ENCODE data around the gene TIGAR.

TIGAR gene

GRCh38 chr12:4303750-4304149 lies 17.3 kb upstream of the TIGAR start:
- DNase-seq (ENCODE audit: low read depth in 2 of 2, low spot score in 1 of 2) = no peak

GRCh38 chr12:4307593-4308333 lies 13.2 kb upstream of the TIGAR start:
- no peak for DNase-seq (ENCODE audit: low read depth in 2 of 2, low spot score in 1 of 2)

GRCh38 chr12:4308334-4308950 lies 12.6 kb upstream of the TIGAR start:
- DNase-seq (ENCODE audit: low read depth in 2 of 2, low spot score in 1 of 2) = no peak

GRCh38 chr12:4311776-4312175 lies 9.2 kb upstream of the TIGAR start:
- DNase-seq (ENCODE audit: low read depth in 2 of 2, low spot score in 1 of 2) = no peak

- no peak for DNase-seq (ENCODE audit: low read depth in 2 of 2, low spot score in 1 of 2)
Measured at GRCh38 chr12:4312251-4312650, 8.8 kb upstream of the TIGAR start.

GRCh38 chr12:4320497-4320852 lies 538 bp upstream of the TIGAR start:
- DNase-seq (ENCODE audit: low read depth in 2 of 2, low spot score in 1 of 2) = no peak

- no peak for DNase-seq (ENCODE audit: low read depth in 2 of 2, low spot score in 1 of 2)
Measured at GRCh38 chr12:4322726-4323125, 1.7 kb downstream of the TIGAR start.

GRCh38 chr12:4323396-4323795 lies 2.4 kb downstream of the TIGAR start:
- no peak for DNase-seq (ENCODE audit: low read depth in 2 of 2, low spot score in 1 of 2)

- DNase-seq (ENCODE audit: low read depth in 2 of 2, low spot score in 1 of 2) = no peak
Measured at GRCh38 chr12:4324366-4324765, 3.4 kb downstream of the TIGAR start.

GRCh38 chr12:4325966-4326365 lies 5.0 kb downstream of the TIGAR start:
- no peak for DNase-seq (ENCODE audit: low read depth in 2 of 2, low spot score in 1 of 2)

GRCh38 chr12:4327293-4327692 lies 6.3 kb downstream of the TIGAR start:
- DNase-seq (ENCODE audit: low read depth in 2 of 2, low spot score in 1 of 2) = no peak

- DNase-seq (ENCODE audit: low read depth in 2 of 2, low spot score in 1 of 2) = no peak
Measured at GRCh38 chr12:4330203-4330602, 9.2 kb downstream of the TIGAR start.

GRCh38 chr12:4331221-4331620 lies 10.2 kb downstream of the TIGAR start:
- DNase-seq (ENCODE audit: low read depth in 2 of 2, low spot score in 1 of 2) = no peak

- DNase-seq (ENCODE audit: low read depth in 2 of 2, low spot score in 1 of 2) = no peak
Measured at GRCh38 chr12:4331842-4332241, 10.8 kb downstream of the TIGAR start.

GRCh38 chr12:4346931-4347330 lies 25.9 kb downstream of the TIGAR start:
- DNase-seq (ENCODE audit: low read depth in 2 of 2, low spot score in 1 of 2) = no peak

GRCh38 chr12:4353785-4354208 lies 32.8 kb downstream of the TIGAR start:
- no peak for DNase-seq (ENCODE audit: low read depth in 2 of 2, low spot score in 1 of 2)

GRCh38 chr12:4355156-4356040 lies 34.4 kb downstream of the TIGAR start:
- no peak for DNase-seq (ENCODE audit: low read depth in 2 of 2, low spot score in 1 of 2)

GRCh38 chr12:4356041-4356327 lies 35.0 kb downstream of the TIGAR start:
- no peak for DNase-seq (ENCODE audit: low read depth in 2 of 2, low spot score in 1 of 2)

GRCh38 chr12:4366090-4366489 lies 45.1 kb downstream of the TIGAR start:
- no peak for DNase-seq (ENCODE audit: low read depth in 2 of 2, low spot score in 1 of 2)

- no peak for DNase-seq (ENCODE audit: low read depth in 2 of 2, low spot score in 1 of 2)
Measured at GRCh38 chr12:4369548-4369947, 48.5 kb downstream of the TIGAR start.

- DNase-seq (ENCODE audit: low read depth in 2 of 2, low spot score in 1 of 2) = no peak
Measured at GRCh38 chr12:4370265-4370664, 49.3 kb downstream of the TIGAR start.

- no peak for DNase-seq (ENCODE audit: low read depth in 2 of 2, low spot score in 1 of 2)
Measured at GRCh38 chr12:4372653-4373052, 51.6 kb downstream of the TIGAR start.

All from stimulated activated CD8-positive, alpha-beta memory T cell treated with anti-CD3 and anti-CD28 coated beads, Interleukin-4, amount 100 ng/mL, for 1 hour (primary cell).